ENCODE data around the gene C2orf15. TPM values are rescaled to one million over a fixed set of nuclear protein-coding genes. Genes with fewer than 3 reads are reported as not detected.
A peak's percentile ranks its signal among the peaks of the same experiment; 100 is the strongest.

Gene C2orf15
- total and polyA plus RNA-seq, 9 of the 15 experiments (the other 6 are each of a cell fraction or from before 2014, with no cell fraction given) = 0.04 to 0.27 (median 0.15) TPM; not detected in 1

GRCh38 chr2:99141110-99142108 lies at the start of gene C2orf15 (continued):
- TF ChIP-seq GMEB1 (CRISPR knock-in tag; IDR thresholded peaks at IDR 0.05) (peak; percentile 49; the same call in 1 of the 2 replicates), MCM3 (IDR thresholded peaks at IDR 0.05) (no peak), DNMT1 (IDR thresholded peaks at IDR 0.05) (no peak), ZNF586 (CRISPR knock-in tag; conservative IDR thresholded peaks at IDR 0.05) (no peak), ZBTB2 (IDR thresholded peaks at IDR 0.05) (peak; percentile 97), RREB1 (CRISPR knock-in tag; IDR thresholded peaks at IDR 0.05) (0 out of 2 replicates have a peak, but pooled peaks have one; percentile 62), ZNF436 (CRISPR knock-in tag; IDR thresholded peaks at IDR 0.05) (no peak), TFAP4 (CRISPR knock-in tag; IDR thresholded peaks at IDR 0.05; ENCODE audit: borderline replicate concordance) (no peak), ZNF589 (CRISPR knock-in tag; IDR thresholded peaks at IDR 0.05; ENCODE audit: low read depth) (no peak), RBM25 (IDR thresholded peaks at IDR 0.05; ENCODE audit: low read depth, low read length, severe bottlenecking) (no peak), ZBTB7A (IDR thresholded peaks at IDR 0.05; ENCODE audit: borderline replicate concordance, control insufficient read depth, low read depth, low read length) (peak; percentile 64; the same call in 1 of the 2 replicates), SUPT5H (IDR thresholded peaks at IDR 0.05) (no peak), ZBTB26 (CRISPR knock-in tag; IDR thresholded peaks at IDR 0.05) (no peak), NONO (IDR thresholded peaks at IDR 0.05; ENCODE audit: low read depth in 2 of 2, low read length in 1 of 2) (no peak), NBN (IDR thresholded peaks at IDR 0.05; ENCODE audit: low read depth) (no peak)
